SK-N-SH treated with all-trans-retinoic acid at 6 μM for 48 hours (cell line): ENCODE results near the gene APOLD1.

Experiments
- BACH2 ChIP-seq: fragments of 250-450 bp; sonication (Bioruptor Pico); IDR thresholded peaks from 2 replicates; pipeline ENCODE4 v1.9.0; 2021; ENCODE audit warnings: mild to moderate bottlenecking, borderline replicate concordance
- ZFP3 ChIP-seq: fragments of 250-450 bp; sonication (Bioruptor Pico); IDR thresholded peaks from 2 replicates; pipeline ENCODE4 v1.5.0; 2020; ENCODE audit warnings: mild to moderate bottlenecking, moderate library complexity
- ZFP30 ChIP-seq: fragments of 450-650 bp; formaldehyde crosslinking; IDR thresholded peaks from 2 replicates; pipeline ENCODE4 v1.5.0; 2022; ENCODE audit warnings: mild to moderate bottlenecking, moderate library complexity

DNA sequence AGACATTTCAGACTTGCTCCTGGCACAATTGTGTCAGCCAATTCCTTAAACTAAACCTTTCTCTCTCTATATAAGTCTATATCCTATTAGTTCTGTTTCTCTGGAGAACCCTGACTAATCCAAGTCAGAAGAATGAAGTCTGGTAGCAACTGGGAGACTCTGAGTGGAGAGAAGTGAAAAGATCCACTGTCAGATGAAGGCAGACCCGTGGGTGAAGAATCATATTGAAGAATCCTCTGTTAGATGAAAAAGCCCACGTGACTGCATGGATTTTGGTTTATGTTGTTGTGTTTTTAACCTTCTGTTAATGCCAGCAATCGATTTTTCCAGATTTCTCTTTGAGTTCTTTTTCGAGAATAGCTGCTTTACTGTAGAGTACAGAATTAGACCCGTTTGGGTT lies 29.5 kb upstream of the APOLD1 start:
- TF ChIP-seq BACH2 (no peak), ZFP3 (CRISPR knock-in tag) (no peak), ZFP30 (CRISPR knock-in tag) (no peak)
